GM20431 (cell line): ENCODE results near the gene CKMT1B.
"Not testable (repeated sequence)": the region's sequence is repeated elsewhere in the genome, so short reads cannot be mapped to it uniquely, and the experiment has no call there.

Experiments used
- in situ Hi-C: fragments of 300-500 bp; cut with MseI, MboI; formaldehyde crosslinking; loops from one replicate; pipeline ENCODE4 v1.15.0; 2020; ENCODE audit warnings: low sequenced_read_pairs; ENCODE audit not compliant: unreplicated experiment

The CKMT1B gene

GRCh38 chr15:43625106-43625505, 31.3 kb downstream of the CKMT1B start:
- in situ Hi-C loops = no loop called here

GRCh38 chr15:43626937-43627336, 33.1 kb downstream of the CKMT1B start:
- in situ Hi-C loops = not testable (repeated sequence)

GRCh38 chr15:43638464-43639204, 44.8 kb downstream of the CKMT1B start:
- in situ Hi-C loops = not testable (repeated sequence)
